GM21381 (cell line): ENCODE results near the gene BLTP3B.

Source experiments
- ATAC-seq: cut with Tn5 transposase; IDR thresholded peaks from one replicate; pipeline ENCODE4 v1.9.1; 2021; ENCODE audit warnings: mild to moderate bottlenecking, moderate library complexity; ENCODE audit not compliant: unreplicated experiment

BLTP3B gene

DNA sequence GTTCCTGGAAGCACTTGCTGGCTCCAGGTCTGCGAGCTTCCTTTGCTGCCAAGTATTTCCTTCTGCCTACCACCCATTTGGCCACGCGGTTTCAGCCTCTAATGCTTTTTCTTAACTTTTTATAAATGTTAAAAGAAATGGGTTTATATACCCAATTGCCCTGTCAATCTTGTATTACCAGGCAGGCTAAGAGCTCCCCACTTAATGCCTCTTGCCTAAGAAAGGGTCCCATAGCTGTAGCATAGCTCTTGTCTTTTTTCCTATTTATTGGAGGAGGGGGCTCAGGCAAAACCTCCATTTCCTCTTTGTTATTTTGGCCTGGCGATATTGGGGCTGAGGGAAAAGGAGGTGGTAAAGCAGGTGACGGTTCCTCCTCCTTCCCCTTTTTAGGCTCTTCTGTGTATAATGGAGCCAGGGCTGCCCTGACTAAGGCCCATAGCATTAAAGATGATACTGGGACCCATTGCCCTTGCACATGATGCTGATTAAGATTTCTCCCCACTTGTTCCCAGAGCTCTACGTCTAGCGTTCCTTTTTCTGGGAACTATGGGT, 21.6 kb upstream of the BLTP3B start:
- peak; percentile 7 for ATAC-seq

DNA sequence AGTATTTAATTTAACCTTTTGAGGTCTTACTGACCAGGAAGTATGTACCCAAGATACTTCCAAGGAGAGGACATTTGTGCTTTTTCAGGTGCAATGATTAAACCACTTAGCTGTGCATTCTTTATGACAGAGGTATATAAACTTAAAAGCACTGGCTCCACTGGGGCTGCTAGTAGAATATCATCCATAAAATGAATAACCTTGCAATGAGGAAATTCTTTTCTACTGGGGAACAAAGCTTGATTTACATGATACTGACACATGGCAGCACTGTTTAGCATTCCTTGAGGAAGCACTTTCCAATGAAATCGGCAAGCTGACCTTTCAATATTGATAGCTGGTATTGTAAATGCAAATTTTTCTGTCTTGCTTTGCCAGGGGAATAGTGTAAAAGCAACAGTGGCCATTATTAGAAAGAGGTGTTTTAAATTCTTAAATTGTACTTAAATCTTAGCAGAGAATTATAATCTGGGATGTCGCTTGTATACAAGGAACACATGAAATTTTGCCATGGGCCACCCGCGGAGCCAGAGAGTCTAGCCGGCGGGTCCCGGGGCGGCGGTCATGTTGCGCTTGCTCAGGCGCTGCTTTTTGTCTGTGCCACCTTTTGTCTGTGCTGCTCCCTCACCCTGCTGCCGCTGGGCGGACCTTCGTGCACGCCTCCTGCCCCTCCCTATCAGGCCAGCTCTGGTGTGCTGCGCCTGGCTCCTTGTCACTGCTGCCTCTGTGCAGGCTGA, 20.9 kb upstream of the BLTP3B start:
- peak; percentile 100 for ATAC-seq

DNA sequence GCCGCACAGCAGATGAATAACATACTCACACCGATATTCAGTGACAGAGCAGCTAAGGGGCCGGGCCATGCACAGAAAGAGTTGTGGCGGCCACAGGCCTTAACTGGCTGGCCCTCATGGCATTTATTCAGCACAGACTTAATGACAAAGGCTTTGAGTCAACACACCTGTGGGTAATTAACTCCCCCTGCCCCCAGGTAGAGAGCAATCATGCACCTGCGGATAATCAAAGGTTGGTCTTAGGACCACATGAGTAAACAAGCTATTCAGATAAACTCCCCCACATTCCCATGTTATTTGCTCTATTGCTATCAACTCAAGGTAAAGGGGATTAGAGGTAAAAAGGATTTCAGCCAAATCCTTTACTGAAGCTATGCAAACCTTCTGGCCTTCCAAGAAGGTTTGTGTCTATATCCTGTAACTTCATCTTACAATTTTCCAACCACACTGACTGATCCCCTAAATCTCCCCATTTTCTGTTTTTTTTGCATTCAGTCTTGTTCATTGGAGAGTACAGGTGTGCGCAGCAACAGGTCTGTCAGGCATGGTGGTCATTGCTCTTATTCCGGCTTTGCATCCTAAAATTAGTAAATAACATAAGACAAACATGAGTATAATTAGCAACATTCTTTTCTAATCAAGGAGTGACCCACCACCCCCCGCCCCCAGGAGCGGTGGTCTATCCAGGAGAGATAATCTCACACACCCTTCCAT, 16.9 kb upstream of the BLTP3B start:
- no peak for ATAC-seq

DNA sequence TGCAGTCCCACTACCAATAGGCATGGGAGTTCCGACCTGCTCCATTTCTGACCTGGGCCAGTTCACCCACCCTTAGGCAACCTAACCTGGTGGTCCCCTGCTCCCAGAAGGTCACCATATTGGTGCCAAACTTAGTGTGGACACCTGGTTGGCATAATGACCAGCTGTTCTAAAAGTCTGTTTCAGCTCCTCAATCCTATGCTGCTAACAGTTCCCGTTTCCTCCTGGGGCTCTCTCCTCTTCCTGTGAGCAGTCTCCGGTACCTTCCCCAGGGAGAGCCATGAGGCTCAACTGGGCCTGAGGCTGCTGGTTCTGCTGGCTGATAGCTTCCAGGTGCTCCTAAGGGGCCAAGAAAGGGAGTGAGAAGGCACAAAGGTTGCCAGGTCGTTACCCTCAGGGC, 15.9 kb upstream of the BLTP3B start:
- ATAC-seq = no peak

DNA sequence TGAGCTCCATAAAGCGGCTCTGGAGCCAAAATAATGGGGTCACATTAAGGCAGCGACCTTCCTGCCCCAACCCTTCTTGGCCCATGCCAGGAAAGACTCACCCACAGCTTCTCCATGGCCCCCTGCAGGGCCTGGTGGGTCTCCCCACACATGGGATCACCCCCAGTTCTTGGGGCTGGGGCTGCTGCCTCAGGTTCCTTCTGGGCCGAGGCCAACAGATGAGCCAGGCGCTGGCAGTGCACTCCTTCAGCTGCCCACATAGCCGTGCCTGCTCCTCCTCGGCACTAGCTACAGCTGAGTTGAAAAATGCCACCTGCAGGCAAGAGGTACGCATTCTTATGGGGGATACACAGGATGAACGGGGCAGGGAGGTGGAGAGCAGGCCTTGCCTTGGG, 14.8 kb upstream of the BLTP3B start:
- no peak for ATAC-seq

DNA sequence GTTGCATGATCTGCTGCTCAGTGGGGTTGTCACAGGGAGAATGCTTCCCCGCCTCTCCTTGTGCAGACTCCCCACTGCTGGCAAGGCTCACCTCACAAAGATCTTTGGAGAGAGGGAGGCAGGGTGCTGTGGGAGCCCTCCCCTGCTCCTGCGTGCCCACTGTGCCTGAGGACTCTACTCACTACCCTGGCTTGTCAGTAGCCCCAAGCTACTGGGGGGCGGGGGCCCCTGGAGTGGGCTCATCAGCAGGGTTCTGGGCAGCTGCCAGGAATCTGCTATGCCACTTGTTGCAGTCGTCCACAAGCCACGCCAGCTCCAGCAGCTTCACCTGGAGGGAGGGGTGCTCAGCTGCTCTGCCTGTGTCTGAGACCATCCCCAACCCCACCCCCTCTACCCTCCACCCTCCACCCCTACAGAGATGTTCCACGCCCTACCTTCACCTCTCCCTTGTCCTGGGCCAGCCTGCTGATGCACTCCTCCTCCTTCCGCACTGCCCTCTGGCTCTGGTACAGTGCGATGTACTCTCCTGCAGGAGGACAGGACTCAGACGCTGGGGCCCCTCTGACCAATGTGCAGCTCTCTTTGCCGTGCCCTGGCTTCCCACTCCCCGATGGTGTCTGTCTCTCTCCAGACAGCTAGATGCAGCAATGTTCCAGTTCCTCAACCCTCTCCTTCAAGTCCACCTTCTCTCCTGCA, 14.2 kb upstream of the BLTP3B start:
- no peak for ATAC-seq

DNA sequence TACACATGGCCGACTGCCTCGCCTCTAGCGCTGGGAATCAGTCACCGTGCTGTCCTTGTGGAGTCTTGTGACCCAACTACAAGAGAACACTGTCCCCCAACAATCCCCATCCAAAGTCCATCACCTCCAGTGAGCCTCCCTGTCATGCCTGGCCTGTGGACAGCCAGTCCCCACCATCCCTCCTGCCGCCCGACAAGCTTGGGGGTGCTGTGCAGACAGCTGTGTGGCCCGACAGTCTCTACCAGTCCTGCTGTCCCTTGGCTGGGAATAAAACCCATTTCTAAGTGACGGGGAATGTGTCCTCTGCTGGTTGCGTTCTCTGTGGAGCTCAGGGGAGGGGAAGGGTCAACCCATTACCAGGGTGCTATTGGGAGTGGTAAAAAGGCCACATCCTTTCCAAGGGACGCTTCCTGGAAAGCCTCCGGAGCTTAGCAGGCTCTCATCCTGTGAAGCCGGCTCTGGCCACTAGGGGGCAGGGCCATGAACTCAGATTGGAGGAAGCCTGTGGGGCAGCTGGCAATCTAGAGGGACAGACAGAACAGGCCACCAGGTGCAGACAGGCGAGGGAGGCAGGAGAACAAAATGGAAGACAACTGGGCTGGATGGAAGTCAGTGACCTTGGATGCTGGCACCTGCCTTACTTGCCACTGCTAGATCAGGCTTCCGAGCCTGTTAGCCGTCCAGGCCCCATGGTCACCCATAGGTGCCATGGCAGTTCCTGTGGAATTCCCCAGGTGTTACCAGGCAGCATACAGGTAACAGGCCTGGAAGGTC, 12.0 kb upstream of the BLTP3B start:
- ATAC-seq = peak; percentile 77

DNA sequence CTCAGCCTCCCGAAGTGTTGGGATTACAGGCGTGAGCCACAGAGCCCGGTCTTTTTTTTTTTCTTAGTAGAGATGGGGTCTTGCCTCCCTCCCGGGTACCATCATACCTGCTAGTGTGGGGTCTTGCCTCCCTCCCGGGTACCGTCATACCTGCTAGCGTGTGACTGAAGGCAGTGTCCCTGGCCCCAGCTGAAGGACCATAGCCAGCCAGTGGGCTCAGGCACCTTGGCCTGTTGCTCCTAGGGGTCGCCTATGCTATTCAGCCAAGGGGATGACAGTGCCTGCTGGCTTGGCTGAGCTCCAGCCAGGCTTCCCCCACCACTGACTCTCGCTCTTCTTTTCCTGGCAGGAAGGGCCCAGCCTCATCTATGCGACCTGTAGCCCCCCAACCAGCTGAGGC, 10.5 kb upstream of the BLTP3B start:
- no peak for ATAC-seq

DNA sequence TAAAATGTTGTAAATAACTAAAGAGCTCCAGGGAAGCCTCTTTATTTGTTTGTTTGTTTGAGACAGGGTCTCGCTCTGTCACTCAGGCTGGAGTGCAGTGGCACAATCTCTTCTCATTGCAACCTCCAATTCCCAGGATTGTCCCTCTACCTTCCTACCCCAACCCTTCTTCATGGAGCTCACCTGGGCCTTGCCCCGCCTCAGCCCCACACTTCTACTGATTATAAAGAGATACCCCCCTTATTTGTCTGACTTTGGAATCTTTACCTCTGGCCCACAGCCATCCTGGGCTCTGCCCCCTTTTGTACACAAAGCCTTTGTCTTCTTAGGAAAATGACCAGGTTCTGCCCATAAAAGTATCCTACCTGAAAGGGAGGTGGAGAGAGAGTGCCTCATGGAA, 9.1 kb upstream of the BLTP3B start:
- no peak for ATAC-seq

DNA sequence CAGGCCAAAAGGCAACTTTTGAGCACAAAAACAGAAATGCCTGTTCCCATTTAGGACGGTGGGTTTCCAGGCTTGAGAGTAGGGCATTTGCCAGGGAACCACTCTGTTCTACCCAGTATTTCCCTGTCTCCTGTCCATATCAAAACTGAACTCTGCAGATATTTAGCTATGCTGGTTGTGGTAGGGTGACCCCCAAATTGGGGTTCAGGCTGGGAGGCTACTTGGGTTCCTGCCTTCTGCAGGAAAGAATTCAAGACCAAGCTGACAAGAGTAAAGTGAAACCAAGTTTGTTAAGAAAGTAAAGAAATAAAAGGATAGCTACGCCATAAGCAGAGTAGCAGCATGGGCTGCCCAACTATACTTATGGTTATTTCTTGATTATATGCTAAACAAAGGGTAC, 3.6 kb upstream of the BLTP3B start:
- no peak for ATAC-seq

DNA sequence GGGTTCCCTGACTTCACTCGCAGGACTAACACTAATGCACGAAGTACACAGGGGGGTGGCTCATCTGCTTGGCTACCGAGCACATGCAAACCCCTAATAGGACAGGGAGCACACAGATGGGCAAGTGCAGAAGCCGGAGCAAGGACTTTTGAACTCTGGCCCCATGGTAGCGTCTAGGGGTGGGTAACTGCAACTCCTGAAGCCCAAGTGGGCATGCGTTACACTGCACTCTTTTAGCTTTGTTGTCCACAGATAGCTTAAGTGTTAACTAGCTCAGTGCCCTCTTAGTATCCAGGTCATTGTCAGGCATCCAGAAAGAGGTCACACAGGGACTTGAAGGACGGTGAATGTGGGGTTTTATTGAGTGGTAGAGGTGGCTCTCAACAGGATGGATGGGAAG, 3.0 kb upstream of the BLTP3B start:
- ATAC-seq = no peak

DNA sequence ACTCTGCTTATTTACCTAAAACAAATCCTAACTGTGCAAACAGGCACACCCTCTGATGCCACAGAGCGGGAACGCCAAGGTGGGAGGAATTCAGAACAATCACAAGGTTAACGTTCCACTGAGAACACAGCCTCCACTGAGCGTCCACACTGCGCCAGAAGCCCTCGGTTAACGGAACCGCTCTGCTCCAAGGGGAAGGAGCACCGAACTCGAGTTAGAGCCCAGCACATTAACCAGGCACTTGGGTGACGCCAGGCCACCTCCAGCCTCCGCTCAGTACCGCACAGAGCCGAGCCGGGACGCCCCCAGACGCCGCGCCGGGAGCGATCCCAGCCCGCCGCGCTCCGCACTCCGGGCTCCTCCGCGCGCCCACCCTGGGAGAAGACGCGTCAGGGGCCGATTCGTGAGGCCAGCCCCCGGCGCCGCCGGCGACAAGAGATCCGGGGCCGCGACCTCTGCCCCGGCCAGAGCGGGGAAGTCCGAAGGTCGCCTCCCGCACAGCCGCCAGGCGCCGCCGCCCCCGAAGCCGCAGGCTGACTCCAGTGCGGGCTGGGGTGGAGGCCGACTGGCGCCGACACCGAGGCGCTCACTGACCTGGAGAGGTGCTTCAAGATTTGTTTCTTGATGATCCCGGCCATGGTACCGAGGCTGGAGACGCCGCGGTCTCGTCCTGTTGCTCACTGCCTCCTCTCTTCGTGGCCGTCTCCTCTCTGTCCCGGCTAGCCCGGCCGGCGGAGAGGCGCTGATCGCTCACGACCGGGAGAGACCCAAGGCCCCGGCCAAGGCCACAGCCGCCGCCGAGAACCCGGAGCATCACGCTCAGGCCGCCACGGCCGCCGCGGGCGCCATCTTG, 450 bp downstream of the BLTP3B start:
- ATAC-seq = peak; percentile 41

DNA sequence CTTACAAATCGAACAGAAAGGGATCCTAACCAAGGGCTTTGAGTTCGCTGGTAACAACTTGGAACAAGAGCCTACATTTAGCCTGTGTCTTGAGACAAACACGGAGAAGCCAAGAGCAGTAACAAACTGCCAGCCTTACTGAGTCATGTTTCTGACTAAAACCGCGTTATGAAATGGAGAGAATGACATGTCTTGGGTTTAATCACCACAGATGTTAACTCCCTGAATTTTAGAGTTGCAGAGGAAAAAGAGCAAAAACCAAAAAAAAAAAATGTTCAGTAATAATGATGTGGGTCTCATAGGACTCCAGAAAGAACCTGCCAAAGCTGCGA, 1.0 kb downstream of the BLTP3B start:
- ATAC-seq = no peak

DNA sequence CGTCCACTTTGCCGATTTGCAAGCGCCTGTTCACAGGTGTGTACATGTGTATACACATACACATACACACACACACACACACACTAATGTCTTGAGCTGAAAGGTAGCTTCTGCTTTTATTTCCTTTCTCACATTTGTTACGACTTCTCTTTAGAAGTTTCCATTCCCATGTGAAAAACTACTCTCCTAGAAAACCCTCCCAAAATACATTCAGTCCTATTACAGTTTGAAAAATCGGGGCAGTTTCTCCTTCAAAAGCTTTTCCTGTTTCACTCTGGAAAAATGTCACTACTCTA, 3.9 kb downstream of the BLTP3B start:
- no peak for ATAC-seq

DNA sequence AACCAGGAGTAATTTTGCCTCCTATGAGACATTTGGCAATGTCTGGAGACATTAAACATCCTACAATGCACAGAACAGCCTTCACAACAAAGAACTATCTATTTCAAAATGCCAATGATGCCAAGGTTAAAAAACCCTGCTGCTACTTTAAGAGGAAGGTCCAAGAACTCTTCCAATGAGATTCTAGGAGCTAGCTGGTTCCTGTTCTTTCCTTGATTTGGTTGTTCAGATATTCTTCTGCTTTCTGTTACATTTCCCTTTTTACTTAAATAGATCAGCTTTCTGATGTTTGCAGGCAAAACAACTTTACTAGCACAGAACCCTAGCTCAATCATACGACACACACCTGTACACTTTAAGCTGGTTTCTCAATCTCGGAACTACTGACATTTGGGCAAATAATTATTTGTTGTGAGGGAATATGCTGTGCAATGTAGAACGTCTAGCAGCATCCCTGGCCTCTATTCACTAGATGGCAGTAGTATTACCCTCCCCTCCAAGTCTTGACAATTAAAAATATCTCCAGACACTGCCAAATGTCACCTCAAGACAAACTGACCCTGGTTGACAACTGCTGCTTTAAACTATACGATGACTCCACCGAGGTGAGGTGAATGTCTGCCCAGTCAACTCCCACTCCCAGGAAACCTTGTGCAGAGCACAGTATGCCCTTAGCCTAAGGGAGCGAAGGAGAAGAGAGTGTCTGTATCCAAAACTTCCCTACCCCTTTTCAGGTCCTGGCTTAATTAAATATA, 4.4 kb downstream of the BLTP3B start:
- ATAC-seq = peak; percentile 24

DNA sequence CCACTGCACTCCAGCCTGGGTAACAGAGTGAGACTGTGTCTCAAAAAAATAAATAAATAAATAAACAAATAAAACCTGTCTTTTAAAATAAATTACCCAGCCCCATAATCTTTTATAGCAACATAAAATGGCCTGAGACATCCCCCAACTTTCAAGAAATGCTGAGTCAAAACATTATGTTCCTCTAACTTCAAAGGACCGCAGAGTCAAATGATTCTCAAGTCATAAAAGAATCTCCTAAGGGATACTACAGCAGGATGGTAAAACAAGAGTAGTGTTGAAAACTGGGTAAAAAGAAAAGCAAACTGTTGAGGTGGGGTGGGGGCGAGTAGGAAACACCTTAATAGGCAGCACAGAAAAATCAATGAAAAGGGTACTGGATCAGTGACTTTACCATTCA, 9.5 kb downstream of the BLTP3B start:
- no peak for ATAC-seq

DNA sequence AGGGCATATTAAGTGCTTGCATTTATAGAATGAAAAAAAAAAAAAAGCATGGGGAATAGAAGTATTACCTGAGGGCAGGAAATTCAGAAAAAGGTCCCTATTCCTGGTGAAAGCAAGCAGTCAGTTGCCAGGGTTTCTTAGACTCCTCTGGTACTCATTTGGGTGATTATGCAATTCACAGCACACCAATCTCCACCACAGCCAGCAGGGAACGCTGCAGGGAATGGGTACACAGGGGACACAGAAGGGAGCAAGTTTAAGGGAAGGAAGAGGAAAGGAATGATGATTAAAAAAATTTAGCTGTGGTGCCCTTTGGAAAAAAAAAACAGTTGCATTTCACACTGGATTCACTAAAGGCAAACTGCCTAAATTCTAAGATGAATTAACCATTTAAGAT, 14.2 kb downstream of the BLTP3B start:
- ATAC-seq = no peak

DNA sequence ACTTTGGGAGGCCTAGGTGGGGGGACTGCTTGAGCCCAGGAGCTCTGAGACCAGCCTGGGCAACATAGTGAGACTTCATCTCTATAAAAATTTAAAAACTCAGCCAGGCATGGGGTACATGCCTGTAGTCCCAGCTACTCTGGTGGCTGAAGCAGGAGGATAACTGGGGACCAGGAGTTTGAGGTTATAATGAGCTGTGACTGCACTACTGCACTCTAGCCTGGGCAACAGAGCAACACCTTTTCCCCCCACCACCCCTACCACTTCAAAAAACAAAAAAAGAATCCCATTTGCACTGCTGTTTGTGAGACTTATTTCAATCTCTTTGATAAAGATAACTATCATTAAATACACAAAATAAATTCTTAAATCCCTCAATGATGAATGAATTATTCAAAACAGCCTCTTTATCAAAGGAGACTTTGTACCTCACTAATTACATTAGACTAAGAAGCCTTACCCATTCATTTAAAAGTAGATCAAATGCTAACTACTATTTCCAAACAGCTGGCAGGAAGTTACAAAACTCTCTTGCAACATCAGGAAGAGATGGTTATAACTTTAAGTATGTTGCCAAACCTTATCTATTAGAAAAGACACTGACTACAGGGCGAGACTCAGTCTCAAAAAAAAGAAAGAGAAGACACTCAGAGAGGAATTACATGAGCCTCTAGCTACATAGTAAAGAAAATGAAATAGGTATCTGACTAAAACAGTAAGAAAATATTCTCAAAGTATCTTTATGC, 14.7 kb downstream of the BLTP3B start:
- no peak for ATAC-seq
